Transverse colon (tissue), 3 donors: ENCODE measurements around the gene RUVBL1.

Source experiments
- POLR2A ChIP-seq: fragments of 450-650 bp; IDR thresholded peaks from one replicate; pipeline ENCODE4 v1.6.1; 2016; ENCODE audit warnings: antibody characterized with exemption, mild to moderate bottlenecking, moderate library complexity
- TF ChIP-seq, protein P1 (sequence below), 5 experiments: fragments of 200-600 bp in 3 of 5; fragments of 450-650 bp in 2 of 5; sonication (generic) in 3 of 5; IDR thresholded peaks; 1 replicate in 2 of 5; 2 replicates in 3 of 5; pipeline ENCODE4 v1.5.1; 2016 to 2017; ENCODE audit warnings: antibody characterized with exemption in 5 of 5, inconsistent platforms in 3 of 5, mild to moderate bottlenecking in 2 of 5, moderate library complexity in 1 of 5

DNA sequence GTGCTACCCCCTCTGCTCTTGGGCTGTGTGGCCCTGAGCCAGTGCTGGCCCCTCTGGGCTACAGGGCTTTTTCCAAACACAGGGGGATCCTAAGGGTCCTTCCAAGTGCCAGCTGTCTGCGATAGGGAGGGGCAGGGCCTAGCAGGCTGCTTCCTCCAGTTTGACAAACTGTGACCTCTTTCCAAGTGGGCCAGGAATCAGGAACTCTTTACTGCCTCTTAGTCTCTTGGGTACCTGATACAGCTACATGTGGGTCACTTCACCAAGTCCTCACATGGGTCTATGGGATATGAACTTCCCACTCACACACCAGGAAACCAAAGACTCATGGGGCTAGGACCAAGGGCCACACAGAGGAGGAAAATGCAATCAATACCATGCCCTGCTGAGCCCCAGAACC lies 45.9 kb downstream of the RUVBL1 start:
- TF ChIP-seq, protein P1, sequence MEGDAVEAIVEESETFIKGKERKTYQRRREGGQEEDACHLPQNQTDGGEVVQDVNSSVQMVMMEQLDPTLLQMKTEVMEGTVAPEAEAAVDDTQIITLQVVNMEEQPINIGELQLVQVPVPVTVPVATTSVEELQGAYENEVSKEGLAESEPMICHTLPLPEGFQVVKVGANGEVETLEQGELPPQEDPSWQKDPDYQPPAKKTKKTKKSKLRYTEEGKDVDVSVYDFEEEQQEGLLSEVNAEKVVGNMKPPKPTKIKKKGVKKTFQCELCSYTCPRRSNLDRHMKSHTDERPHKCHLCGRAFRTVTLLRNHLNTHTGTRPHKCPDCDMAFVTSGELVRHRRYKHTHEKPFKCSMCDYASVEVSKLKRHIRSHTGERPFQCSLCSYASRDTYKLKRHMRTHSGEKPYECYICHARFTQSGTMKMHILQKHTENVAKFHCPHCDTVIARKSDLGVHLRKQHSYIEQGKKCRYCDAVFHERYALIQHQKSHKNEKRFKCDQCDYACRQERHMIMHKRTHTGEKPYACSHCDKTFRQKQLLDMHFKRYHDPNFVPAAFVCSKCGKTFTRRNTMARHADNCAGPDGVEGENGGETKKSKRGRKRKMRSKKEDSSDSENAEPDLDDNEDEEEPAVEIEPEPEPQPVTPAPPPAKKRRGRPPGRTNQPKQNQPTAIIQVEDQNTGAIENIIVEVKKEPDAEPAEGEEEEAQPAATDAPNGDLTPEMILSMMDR (IDR thresholded peaks at IDR 0.05), result no peak
- TF ChIP-seq POLR2A, result no peak
